T-helper 1 cell treated with Interleukin-12 subunit alpha and Interleukin-12 subunit beta and Interleukin-4 antibody, amounts not matched to agents 30 ng/mL and 1 ng/mL, for 36 hours (primary cell): ENCODE measurements around the gene SCARF2. TPM values are rescaled to one million over a fixed set of nuclear protein-coding genes. Genes with fewer than 3 reads are reported as not detected.
"Not testable (repeated sequence)": the region's sequence is repeated elsewhere in the genome, so short reads cannot be mapped to it uniquely, and the experiment has no call there.

Experiments used
- intact Hi-C: fragments of 100-400 bp; cut with micrococcal nuclease; formaldehyde crosslinking; loops from one replicate; pipeline ENCODE4 v1.15.1; 2024
- total RNA-seq: library from RNA; stranded (reverse); gene quantifications from 2 replicates; pipeline ENCODE4 v1.2.3, GENCODE V29; 2022

Gene SCARF2
- total RNA-seq, 1 donor from 2014 or later: 0.86 TPM

DNA sequence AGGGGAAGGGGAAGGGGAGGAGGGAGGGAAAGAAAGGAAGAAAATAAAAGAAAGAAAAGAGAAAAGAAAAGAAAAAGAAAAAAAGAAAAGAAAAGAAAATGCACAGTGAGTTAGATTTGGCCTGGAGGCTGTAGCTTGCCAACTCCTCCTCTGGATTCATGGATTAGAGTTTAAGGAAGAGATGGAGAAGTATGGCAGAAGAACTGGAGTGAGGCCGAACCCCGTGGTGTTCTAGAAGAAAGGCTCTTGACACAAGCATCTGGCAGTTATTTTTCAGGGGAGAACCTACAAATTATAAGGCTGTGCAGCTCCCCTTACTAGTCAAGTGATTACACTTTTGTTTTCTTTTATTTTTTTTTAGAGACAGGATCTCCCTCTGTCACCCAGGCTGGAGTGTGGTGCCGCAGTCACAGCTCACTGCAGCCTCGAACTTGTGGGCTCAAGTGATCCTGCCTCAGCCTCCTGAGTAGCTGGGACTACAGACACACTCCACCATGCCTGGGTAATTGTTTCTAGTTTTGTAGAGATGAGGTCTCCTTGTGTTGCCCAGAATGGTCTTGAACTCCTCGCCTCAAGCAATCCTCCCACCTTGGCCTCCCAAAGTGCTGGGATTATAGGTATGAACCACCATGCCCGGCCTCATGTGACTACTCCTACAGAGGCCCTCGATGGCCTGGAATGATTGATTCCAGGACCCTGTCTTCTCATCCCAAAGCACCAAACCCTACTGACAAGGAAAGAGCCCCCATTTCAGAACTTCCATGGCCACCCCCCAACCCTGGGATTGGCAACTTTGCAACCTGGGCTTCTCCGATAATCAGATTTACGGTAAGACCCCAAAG, 24.2 kb downstream of the SCARF2 start:
- intact Hi-C loops: no loop called here

DNA sequence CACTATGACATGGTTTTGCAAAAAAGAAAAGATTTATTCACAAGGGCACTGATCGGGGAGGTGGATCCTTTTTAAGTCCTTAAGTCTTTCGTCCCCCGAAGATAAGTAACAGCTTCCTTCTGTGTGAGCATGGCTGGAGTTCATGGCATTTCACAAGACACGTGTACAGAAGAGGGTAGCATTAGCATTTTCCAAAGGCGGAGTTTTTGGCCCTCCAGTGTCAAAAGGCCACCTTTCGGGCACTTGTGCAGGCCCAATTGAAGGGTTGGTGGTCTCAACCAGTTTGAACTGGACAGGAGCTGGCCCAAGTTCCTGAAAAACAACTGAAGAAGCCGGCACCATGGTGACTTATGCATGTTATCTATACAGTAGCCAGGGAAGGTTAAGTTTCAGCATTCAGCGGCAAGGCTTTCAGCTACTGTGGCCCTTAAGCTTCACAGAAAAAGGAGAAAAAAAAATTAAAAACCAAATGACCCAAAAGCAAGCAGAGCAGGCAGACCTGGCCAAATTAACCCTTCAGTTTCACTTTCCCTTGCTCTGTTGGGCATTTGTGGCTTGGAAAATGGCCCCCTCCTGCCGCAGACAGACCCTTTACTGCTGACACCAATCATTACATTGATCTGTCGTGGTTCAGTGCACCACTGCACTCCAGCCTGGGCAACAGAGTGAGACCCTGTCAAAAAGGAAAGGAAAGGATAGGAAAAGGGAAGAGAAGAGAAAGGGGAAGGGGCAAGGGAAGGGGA, 25.0 kb downstream of the SCARF2 start:
- intact Hi-C loops: no loop called here

DNA sequence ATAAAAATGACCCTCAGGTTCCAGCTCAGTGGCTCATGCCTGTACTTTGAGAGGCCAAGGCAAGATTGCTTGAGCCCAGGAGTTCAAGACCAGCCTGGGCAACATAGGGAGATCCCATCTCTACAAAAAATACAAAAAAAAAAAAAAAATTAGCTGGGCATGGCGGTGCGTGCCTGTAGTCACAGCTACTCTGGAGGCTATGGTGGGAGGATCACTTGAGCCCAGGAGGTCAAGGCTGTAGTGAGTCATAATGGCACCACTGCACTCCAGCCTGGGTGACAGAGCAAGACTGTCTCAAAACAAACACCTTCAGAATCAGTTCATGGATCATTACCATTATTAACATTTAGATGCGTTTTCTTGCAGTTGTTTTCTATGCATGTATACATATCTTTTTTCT, 28.2 kb downstream of the SCARF2 start:
- intact Hi-C loops: not testable (repeated sequence)

DNA sequence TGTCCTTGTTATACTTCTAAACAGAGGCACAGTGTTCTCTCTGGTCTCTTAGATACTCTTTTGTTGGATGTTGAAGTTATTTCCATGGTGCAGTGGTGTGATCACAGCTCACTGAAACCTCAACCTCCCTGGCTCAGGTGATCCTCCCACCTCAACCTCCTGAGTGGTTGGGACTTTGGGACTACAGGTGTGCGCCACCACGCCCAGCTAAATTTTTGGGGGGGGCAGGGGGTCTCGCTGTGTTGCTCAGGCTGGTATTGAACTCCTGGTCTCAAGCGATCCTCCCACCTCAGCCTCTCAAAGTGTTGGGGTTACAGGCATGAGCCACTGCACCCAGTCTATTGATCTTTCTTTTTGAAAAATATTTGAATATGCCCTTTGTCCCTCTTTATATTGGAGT, 28.7 kb downstream of the SCARF2 start:
- intact Hi-C loops: no loop called here

- intact Hi-C loops: no loop called here
Measured at GRCh38 chr22:20407829-20408228, 29.8 kb downstream of the SCARF2 start.

DNA sequence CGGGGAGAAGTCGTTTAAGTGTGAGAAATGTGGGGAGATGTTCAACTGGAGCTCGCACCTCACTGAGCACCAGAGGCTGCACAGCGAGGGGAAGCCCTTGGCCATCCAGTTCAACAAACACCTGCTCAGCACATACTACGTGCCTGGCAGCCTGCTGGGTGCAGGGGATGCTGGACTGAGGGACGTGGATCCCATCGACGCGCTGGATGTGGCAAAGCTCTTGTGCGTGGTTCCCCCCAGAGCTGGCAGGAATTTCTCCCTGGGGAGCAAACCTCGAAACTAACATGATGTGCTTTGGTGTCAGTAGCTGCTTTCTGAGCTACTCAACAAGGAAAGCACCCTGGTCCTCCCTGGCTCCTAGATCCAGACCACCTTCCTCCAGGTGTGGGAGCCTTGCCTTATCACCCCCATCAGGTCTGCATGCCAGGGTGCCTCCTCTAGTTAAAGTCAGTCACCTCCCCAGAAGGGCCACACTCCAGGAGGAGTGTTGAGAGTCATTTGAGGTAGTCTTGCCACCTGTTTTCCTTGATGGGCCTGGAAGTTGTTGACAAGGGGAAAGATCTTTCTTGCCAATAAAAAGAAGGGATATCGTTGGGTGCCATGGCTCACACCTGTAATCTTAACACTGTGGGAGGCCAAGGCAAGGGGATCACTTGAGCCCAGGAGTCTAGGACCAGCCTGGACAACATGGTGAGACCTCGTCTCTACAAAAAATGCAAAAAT, 30.8 kb downstream of the SCARF2 start:
- intact Hi-C loops: no loop called here

DNA sequence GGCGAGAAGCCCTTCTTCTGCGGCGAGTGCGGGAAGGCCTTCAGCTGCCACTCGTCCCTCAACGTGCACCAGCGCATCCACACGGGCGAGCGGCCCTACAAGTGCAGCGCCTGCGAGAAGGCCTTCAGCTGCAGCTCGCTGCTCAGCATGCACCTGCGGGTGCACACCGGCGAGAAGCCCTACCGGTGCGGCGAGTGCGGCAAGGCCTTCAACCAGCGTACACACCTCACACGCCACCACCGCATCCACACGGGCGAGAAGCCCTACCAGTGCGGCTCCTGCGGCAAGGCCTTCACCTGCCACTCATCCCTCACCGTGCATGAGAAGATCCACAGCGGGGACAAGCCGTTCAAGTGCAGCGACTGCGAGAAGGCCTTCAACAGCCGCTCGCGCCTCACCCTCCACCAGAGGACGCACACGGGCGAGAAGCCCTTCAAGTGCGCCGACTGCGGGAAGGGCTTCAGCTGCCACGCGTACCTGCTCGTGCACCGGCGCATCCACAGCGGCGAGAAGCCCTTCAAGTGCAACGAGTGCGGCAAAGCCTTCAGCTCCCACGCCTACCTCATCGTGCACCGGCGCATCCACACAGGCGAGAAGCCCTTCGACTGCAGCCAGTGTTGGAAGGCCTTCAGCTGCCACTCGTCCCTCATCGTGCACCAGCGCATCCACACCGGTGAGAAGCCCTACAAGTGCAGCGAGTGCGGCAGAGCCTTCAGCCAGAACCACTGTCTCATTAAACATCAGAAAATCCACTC, 31.5 kb downstream of the SCARF2 start:
- intact Hi-C loops: no loop called here

- intact Hi-C loops: no loop called here
Measured at GRCh38 chr22:20405291-20405930, 32.2 kb downstream of the SCARF2 start.

GRCh38 chr22:20404881-20405280, 32.7 kb downstream of the SCARF2 start:
- intact Hi-C loops: no loop called here

DNA sequence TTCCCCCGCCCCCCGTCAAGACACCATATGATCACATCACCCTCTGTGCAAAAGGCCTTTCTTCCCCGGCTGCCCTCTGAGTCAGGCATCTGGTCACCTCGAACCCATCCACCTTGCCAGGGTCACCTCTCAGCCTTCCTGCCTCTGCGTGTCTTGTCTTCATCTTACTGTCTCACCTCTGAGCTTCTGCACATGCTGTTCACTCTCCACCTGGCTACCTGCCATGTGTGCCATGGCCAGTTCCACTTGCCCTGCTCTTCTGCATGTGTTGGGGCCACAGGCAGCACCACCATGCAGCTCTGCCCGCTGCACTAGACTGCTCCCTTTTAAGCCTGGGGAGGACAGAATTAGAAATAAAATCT, 33.9 kb downstream of the SCARF2 start:
- intact Hi-C loops: no loop called here

GRCh38 chr22:20402960-20403778, 34.5 kb downstream of the SCARF2 start:
- intact Hi-C loops: no loop called here

GRCh38 chr22:20401376-20402014, 36.1 kb downstream of the SCARF2 start:
- intact Hi-C loops: no loop called here

- intact Hi-C loops: no loop called here
Measured at GRCh38 chr22:20400606-20401375, 36.8 kb downstream of the SCARF2 start.

DNA sequence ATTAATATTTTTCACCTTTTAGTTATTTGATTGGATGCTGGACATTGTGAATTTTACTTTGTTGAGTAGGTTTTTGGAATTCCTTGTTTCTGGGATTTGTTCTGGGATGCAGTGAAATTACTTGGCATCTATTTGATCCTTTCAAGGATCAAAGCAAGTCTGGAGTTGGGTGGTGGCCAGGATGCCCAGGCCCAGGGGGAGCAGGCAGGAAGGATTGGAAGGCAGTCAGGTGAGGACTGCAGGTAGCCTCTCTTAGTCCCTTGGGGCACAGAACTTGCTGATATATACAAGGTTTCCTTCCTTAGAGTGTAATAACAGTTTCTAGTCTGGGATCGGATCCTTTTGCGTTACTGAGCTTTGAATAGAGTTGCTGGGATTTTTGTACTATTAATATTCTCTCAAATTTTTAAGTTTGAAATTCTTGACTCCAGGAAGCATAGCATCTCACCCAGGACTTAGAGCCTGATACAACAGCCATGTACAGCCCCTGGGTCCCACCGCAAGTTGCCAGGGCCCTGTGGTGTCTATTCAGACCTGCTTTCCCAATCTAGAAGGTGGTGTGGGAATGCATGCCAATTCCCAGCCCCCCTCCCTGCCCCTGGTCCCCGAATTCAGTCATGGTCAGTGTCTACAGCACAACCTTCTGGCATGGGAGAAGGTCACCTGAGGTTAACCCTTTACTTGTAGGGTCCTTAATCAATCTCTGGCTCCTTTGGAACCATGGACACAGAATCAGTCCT, 37.6 kb downstream of the SCARF2 start:
- intact Hi-C loops: no loop called here

DNA sequence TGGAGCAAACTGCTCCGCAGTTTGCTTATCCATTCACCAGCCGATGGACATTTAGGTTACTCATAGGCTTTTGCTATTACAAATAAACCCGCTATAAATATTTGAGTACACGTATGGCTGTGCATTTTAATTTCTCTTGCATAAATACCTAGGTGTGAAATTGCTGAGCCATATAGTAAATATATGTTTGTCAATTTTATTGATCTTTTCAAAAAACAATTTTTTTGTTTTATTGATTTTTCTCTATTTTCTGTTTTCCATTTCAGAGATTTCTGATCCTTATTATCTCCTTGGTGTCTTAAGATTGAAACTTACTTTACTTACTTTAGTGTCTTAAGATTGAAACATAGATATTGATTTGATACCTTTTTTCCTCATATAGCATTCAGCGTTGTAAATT, 39.2 kb downstream of the SCARF2 start:
- intact Hi-C loops: no loop called here

- intact Hi-C loops: no loop called here
Measured at GRCh38 chr22:20397498-20397897, 40.1 kb downstream of the SCARF2 start.

DNA sequence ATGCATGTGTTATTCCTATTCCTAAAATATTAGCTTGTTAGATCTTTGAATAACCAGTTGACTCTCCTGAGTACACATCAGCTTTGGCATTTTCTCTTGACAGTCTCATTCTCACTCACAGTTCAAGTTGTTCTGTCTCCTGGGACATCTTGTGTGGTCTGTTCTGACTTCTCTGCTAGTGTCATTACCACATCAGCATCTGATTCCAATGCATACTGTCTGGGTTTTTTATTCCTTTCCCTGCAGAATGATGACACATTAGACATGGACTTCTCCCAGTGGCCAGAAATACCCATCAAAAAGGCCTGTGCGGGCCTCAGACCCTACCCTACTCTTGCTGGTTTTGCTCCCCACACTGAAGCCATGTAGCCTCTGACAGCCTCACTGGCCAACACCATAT, 41.0 kb downstream of the SCARF2 start:
- intact Hi-C loops: no loop called here

DNA sequence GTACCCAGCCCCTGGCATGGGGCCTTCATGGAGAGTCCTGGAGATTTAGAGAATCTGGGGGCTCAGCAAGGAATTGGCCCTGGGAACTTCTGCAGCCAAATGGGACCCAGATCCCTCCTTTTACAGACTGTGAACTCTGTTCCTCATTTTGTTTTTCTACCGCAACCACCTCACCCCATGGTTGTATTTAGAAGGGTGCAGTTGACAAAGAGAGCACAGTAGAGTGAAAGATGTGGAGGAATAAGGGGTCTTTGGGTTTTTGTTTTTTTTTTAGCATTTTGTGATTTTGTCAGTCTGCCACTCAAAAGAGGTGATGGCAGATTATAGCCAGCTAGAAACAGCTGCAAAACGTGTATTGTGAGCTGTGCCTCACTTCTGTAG, 41.7 kb downstream of the SCARF2 start:
- intact Hi-C loops: no loop called here
